ENCODE data around the gene MAP3K10.

The MAP3K10 gene

GRCh38 chr19:40174092-40174491, 17.1 kb upstream of the MAP3K10 start:
- H3K27me3 Mint-ChIP-seq (ENCODE audit: low read depth), result peaks cover 11% of the 10 kb centered on the region
- no peaks in the 10 kb centered on the region for H3K36me3 Mint-ChIP-seq (ENCODE audit: low read depth)
- no peaks in the 10 kb centered on the region for H3K9me3 Mint-ChIP-seq
- H3K27ac Mint-ChIP-seq, result no peak overlapping the region
- H3K4me1 Mint-ChIP-seq, result no peaks in the 10 kb centered on the region
- H3K4me3 Mint-ChIP-seq, result no peak overlapping the region
- TF ChIP-seq, protein P1, sequence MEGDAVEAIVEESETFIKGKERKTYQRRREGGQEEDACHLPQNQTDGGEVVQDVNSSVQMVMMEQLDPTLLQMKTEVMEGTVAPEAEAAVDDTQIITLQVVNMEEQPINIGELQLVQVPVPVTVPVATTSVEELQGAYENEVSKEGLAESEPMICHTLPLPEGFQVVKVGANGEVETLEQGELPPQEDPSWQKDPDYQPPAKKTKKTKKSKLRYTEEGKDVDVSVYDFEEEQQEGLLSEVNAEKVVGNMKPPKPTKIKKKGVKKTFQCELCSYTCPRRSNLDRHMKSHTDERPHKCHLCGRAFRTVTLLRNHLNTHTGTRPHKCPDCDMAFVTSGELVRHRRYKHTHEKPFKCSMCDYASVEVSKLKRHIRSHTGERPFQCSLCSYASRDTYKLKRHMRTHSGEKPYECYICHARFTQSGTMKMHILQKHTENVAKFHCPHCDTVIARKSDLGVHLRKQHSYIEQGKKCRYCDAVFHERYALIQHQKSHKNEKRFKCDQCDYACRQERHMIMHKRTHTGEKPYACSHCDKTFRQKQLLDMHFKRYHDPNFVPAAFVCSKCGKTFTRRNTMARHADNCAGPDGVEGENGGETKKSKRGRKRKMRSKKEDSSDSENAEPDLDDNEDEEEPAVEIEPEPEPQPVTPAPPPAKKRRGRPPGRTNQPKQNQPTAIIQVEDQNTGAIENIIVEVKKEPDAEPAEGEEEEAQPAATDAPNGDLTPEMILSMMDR (IDR thresholded peaks at IDR 0.05; ENCODE audit: unreplicated experiment in 3 of 3), result no peak

DNA sequence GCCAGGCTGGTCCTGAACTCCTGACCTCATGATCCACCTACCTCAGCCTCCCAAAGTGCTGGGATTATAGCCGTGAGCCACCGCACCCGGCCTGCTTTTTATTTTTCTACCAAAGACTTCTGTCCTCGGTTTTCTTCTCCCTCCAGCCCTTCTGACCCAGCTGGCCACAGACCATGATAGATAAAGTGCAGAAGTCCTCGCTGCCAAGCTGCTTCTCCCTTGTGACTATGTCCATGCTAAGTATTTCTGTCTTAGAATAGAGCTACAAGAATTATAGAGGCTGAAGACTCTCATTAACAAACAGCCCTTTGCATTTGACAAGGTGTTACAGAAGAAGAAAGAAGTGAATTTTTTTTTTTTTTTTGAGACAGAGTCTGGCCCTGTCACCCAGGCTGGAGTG, 15.4 kb upstream of the MAP3K10 start:
- no peaks in the 10 kb centered on the region for H3K4me1 Mint-ChIP-seq
- no peaks in the 10 kb centered on the region for H3K36me3 Mint-ChIP-seq (ENCODE audit: low read depth)
- H3K27ac Mint-ChIP-seq, result no peak overlapping the region
- no peaks in the 10 kb centered on the region for H3K9me3 Mint-ChIP-seq
- TF ChIP-seq, protein P1 (IDR thresholded peaks at IDR 0.05; ENCODE audit: unreplicated experiment in 3 of 3), result no peak
- peaks cover 11% of the 10 kb centered on the region for H3K27me3 Mint-ChIP-seq (ENCODE audit: low read depth)
- no peak overlapping the region for H3K4me3 Mint-ChIP-seq

GRCh38 chr19:40177286-40178070, 13.7 kb upstream of the MAP3K10 start:
- H3K36me3 Mint-ChIP-seq (ENCODE audit: low read depth), result no peaks in the 10 kb centered on the region
- H3K27me3 Mint-ChIP-seq (ENCODE audit: low read depth), result peaks cover 11% of the 10 kb centered on the region
- no peaks in the 10 kb centered on the region for H3K9me3 Mint-ChIP-seq
- H3K27ac Mint-ChIP-seq, result no peak overlapping the region
- TF ChIP-seq, protein P1 (IDR thresholded peaks at IDR 0.05; ENCODE audit: unreplicated experiment in 3 of 3), result no peak
- no peaks in the 10 kb centered on the region for H3K4me1 Mint-ChIP-seq
- no peak overlapping the region for H3K4me3 Mint-ChIP-seq

DNA sequence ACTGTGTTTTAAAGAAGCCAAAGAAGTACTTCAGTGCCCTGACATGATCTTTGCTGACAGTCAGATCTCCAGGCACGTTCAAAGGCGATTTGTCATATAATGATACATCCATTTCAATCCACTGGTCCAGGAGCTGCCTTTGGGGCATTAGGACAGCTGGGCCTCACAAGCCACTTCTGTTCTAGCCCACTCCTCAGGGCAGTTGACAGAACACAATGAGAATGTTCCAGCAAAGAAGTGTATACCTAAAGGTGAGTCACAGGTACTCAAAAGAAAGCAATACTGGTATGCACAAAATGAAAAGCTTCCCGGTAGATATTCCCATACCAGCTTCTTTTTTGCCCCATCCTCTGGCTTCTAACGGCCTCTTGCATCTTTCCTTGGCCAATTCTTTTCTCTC, 12.5 kb upstream of the MAP3K10 start:
- no peaks in the 10 kb centered on the region for H3K9me3 Mint-ChIP-seq
- no peaks in the 10 kb centered on the region for H3K4me1 Mint-ChIP-seq
- peaks cover 11% of the 10 kb centered on the region for H3K27me3 Mint-ChIP-seq (ENCODE audit: low read depth)
- no peaks in the 10 kb centered on the region for H3K36me3 Mint-ChIP-seq (ENCODE audit: low read depth)
- H3K27ac Mint-ChIP-seq, result no peak overlapping the region
- TF ChIP-seq, protein P1 (IDR thresholded peaks at IDR 0.05; ENCODE audit: unreplicated experiment in 3 of 3), result no peak
- no peak overlapping the region for H3K4me3 Mint-ChIP-seq

DNA sequence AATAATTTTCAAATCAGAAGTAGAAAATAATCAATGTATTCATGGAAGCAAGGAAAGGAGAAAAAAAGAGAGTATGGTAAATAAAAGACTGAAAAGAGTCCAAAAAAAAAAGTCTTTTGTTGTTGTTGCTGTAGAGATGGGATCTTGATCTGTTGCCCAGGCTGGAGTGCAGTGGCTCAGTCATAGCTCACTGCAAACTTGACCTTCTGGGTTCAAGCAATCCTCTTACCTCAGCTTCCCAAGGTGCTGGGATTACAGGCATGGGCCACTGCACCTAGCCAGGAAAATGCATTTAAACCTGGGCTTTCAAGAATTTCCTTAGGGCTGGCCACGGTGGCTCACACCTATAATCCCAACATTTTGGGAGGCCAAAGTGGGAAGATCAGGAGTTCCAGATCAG, 7.0 kb upstream of the MAP3K10 start:
- no peaks in the 10 kb centered on the region for H3K9me3 Mint-ChIP-seq
- H3K36me3 Mint-ChIP-seq (ENCODE audit: low read depth), result no peaks in the 10 kb centered on the region
- H3K27me3 Mint-ChIP-seq (ENCODE audit: low read depth), result peaks cover 3% of the 10 kb centered on the region
- no peak overlapping the region for H3K4me3 Mint-ChIP-seq
- TF ChIP-seq, protein P1 (IDR thresholded peaks at IDR 0.05; ENCODE audit: unreplicated experiment in 3 of 3), result no peak
- no peak overlapping the region for H3K27ac Mint-ChIP-seq
- no peaks in the 10 kb centered on the region for H3K4me1 Mint-ChIP-seq

Measured in nephron (organoid).